IPS DF 19.7 (cell line): ENCODE measurements around the gene CCN6.
"Not testable (repeated sequence)": the region's sequence is repeated elsewhere in the genome, so short reads cannot be mapped to it uniquely, and the experiment has no call there.

Source experiments
- DNase-seq: peaks from one replicate; pipeline ENCODE4 v3.0.0-alpha.2; 2013; ENCODE audit warnings: low read depth, low spot score

CCN6 gene

DNA sequence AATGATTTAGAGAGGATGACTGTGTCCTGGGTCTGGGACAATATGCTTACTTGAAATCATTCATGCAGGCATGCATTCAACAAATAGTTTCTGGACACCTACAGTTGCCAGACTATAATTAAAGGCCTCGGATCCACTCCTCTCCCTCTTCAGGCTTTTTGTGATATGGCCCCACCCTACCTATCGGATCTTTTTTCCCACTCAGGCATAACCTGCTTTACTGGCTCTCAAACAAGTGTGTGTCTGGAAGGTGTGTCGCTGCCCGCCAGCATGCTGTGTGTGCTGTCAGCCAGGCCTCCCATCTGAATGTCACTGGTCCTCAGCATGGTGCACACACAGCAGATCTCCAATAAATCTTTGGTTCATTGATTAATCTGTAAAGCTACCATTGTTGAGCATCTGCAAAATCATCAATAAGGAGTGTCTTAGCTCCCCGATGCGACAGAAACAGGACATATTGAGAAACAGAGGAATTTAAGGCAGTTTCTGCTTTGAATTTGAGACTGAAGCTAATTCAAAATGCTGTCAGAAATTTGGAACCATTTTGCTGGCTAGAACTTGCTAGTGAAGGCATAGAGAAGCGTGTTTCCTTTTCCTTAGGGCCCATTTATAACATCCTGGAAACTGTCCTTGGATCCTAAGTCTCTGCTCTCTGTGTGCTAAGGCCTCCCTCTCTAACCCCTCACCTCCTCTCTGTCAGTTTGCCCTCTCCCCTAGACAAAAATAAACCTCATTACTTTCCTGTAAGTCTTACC is 23.5 kb upstream of the CCN6 start:
- DNase-seq = no peak

DNA sequence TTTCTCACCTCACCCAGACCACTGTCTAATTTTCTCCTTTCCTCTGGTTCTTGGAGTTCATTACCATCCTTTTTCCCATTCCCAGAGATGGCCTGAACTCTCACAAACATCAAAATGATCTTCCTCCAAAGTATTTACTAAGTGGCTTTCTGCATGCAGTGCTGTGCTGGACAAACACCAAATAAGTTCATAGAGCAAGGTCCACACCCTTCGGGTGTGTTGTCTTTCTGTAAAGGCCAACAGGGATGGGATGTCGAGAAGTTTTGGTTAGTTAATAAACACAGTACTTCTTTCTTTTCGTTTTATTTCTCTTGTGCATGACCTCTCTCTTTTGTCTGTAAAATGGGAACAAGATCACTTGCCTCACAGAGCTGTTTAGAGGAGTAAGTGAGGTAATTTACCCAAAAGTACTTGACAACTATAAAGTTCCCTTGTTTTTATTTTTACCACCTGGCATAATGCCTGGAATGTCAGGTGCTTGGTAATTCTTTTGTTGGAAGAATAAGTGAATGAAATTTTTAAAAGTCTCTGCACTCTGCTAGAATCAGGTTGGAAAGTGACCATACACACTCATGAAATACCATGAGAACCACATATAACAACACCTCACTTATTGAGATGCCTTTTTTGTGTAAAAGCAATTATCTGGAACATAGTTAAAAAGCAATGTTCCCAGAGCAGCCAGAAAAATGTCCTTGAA is 22.8 kb upstream of the CCN6 start:
- no peak for DNase-seq

DNA sequence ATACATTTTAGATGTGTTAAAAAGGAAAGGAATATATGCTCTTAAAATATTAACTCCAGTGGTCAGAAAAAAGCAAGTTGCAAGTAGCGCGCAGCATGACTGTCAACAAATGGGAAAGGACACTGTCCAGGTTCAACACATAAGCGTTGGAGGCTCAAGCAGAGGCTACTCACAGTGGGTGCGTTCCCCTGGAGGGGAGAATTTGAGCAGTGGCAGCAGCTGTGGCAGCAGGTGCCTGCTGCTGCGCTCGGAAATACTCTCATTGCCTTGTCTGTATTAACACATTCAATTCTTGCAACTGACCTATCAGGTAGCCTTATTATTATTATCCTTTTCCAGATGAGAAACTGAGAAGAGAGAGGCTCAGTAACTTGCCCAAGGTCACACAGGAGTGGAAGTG is 21.9 kb upstream of the CCN6 start:
- DNase-seq = no peak

DNA sequence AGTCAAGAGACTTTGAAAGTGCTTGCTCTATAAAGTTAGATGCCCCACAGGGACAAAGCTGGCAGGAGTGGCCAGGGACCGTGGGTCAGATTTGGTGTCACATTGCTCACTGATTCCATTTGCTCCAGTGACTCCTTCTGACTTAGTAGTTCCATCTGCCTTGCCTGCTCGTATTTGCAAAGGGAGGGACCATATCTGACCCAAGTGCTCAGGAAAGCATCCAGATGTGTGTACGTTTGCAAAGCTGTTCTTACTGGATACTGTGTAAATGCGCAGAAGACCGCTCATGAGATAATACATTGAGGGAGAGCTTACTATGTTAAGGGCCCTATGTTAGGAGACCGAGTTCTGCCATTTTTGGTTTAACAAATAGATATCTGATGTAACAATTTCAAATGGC is 21.2 kb upstream of the CCN6 start:
- DNase-seq = no peak

DNA sequence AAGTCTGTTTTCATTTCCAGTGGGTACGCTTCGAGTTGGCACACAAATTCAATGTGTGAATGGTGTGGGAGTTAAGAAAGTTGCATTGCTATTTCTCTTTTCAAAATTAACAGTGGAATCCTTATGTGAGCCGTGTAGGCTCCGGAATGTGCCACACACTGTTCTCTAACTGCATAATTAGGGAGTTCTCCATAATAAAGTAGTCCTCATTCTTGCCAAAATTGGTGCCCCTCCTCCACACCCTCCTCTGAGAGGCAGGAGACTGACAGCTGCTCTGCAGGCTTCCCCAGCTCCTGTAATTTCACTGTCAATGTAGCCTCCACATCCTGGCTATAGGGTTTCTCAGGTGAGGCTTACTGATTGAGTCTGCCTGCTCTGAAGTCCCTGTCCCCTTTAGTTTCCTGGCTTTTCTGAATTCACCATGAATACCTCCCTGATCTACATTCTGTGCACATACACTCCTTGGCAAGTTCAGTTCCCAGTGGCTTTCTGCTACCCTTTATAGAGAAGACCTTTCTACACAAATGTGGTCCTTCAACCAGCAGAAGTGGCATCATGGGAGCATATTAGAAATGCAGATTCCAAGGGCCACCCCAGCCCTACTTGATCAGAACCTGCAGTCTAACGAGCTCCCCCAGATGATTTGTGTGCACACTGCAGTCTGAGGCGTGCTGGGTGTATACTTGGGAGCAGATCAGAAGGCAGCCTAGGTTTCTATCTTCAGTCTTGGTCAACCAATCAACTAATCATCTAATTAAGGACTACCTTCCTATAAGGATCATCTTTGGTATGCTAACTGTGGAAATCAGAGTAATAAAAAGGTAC is 19.9 kb upstream of the CCN6 start:
- no peak for DNase-seq

DNA sequence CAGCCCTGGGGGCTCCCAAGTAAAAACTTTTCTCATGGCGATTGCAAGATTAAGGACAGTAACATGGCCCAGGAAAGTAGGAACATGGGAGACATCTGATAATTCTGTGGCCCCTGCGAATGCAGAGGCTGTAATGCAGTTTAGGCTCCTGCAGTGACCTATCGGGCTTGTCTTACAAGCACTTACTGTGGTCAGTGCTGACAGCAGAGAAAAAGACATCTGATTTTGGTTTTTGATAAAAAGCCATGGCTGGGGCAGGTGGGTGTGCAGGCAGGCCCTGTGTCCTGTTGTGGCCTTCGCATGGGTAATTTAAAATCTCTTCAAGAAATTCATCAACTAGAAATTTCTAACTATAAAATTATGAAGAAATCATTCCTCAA is 19.3 kb upstream of the CCN6 start:
- no peak for DNase-seq

DNA sequence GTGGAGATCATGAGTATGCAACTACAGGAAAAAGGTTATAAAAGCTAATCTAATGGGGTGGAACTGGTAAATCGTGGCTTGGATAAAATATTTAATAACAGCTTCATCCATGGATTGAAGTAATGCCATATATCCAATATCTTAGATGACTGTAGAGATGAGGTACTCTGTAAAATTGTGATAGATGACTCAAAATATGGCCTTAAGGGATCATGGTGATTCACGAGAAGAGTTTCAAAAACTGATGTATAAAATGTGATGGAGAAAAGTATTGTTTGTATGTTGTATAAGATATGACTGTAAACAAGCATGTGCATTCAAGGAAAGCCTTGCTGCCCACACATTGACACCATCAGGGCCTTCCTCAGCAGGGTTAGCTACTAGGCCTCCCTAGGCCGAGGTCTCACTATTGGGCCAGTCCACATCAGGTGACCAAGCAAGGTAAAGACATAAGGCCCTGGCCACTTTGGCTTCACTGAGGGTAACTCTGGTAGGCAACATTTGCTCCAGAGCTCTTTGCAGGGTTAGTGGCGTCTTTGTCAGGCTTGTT is 17.7 kb upstream of the CCN6 start:
- DNase-seq = no peak

DNA sequence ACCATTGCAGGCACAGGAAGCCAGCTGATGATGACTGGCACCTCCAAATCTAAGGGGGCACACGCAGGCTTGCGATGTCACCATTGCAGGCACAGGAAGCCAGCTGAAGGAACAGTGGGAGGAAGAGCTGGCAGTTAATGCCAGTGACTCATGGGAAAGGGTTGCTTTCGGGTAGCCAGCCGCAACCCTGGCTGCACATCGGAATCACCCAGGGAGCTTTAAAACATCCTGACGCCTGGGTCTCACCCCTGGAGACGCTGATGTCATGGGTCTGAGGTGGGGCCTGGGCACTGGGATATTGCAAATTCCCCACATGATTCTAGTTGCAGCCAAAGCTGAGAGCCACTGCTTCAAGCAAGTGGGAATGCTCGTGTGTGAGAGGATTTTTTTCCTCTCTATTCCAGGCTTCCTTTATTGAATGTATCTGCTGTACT is 16.1 kb upstream of the CCN6 start:
- DNase-seq = no peak

DNA sequence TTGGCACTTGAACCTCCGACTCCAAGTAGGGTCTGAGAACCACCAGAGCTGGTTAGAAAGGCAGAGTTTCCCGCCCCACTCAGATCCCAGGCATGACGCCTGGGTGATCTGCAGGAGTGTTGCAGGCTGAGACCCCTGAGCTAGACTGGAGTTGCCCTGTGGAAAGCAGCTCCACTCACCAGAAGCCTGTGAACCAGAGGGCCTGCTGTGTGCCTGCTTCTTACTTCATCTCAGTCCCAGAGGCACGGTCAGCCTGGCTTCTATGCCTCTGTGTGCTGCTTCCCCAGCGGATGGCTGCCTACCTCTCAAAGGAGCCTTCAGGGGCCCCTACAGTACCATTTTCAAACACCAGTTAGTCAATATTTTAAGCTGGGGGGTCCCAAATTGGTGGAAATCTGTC is 15.6 kb upstream of the CCN6 start:
- DNase-seq = no peak

DNA sequence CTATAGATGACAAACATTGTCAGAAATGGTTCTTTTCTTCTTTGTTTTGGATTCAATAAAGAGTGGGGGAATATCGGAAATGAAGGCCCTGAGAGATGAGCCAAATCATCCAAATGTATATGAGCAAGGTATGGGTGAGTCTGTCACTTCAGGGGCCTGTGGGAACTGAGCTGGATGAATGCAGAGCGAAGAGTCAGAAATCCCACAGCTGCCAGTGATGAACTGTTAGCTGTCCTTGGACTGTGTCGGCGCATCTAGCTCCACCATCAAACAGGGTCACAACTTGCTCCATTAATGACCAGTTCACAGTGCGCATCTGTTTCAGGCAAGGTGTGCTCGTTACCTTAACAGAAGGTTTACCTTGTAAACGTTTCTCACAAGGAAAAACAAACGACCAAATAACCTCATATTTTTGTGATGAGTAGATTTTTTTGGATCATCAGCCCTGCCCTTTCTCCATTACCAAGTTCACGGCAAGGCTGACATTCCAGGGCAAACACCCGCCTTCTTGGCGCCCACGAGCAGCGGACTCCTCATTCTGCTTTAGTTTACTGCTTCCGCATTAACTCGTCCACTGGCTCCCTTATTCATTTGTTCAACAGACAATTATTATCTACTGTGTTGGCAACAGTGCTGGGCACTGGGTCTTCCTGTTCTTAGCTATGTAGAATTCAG is 15.0 kb upstream of the CCN6 start:
- DNase-seq = no peak

DNA sequence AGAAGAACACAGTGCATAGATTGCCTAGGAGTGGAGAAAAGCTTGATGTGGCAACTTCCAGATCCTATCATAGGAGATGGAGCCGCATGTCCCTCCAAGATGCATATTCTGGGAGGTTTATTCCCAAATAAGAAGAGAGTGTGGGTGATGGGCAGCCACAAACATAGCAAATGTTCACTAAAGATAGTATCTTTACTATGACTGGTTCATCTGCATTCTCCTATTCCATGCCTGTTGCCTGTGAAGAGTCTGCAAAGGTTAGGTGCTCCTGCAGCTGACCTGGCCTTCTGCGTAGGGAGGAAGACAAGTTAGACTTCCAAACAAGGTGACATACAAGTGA is 14.5 kb upstream of the CCN6 start:
- DNase-seq = no peak

DNA sequence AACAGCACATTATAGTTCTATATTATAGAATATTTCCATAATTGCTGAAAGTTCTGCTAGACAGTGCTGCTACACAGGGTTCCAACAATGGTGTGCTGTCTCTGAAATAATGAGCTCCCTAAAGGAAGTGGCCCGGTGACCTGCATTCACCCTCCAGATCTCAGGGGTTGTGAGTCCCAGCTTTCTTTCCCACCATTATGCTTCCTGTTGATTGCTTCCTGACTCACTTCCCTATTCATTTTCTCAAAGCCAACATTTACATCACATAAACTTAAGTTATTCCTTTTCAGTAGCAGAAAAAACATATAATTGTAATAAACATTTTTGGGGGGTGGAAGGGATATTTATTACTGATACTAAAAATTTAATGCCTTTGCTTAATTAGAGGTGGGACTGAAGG is 12.9 kb upstream of the CCN6 start:
- DNase-seq = no peak

DNA sequence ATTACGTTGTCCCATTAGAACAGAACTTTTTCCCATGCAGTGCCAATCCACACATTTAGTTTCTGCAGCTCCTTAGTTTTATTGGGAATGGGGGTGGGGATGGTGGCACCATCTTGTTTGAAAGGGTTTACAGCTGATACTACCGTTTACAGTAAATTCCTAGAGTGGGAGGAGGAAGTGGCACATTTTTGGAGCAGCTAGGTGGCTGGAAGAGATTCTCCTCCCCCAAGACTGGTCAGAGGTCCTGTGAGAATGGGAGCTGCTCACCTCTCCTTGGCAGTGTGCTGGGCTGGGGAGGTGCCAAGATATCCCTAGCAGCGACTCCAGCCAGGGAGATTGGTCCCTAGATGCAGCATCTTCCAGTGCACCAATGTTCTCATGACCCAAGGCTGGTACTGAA is 12.4 kb upstream of the CCN6 start:
- no peak for DNase-seq

DNA sequence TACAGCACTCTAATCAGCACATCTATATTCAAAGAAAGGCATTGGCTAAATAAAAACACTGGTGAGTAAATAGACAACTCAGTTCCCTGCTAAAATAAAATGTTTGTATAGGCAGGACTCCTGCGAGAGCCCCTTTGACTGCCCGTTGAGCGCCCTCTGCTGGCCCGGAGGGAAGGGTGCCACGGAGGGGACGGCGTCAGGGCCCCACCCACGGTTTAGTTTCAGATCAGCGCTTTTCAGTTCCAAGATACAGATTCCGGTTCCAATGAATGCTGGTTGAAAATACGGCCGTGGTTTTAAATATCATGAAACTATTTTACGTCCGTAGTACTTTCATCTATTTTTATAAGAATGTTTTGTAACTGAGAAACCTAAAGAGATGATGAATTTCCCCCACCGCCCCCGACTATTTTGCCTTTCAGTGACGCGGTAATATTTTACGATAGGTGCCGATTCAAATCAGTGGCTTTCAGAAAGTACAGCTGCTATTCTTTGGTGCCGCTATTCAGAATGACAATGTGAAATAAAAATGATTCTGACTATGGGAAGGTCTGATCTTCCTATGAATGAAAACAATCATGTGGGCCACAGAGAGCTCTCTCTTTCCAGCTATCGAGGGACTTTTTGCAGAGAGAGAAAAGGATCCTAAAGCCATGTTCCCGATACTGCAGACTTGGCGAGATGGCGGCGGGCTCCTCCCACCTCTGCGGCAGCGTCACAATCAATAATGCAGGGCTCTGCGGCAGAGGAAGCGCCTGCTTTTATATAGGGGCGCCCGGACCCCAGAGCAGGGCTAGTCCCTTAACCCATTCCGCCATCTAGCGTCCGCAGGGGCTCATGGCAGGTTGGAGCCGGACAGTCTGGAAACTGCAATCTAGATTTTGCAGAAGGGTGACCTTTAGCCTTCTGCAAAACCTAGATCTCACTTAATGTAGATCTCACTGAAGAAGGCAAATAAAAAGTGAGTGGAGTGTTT is 10.6 kb upstream of the CCN6 start:
- DNase-seq = peak; percentile 74

DNA sequence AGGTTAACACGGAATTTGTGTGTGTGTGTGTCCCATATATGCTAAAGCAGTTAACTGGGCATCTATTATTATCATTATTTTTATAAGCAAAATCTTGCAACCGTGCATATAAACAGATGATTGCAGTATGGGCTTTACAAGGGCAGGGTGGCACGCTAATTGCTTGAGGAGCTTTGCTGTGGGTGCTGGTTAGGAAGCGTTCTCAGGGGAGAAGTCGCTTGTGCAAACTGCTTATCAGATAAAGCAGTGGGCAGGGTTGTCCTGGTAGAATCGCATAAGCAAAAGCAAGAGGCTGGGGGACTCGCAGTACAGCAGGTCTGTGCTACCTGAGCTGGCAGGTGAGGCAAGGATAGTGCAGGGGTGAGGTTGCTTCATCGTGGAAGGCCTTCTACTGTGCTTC is 9.7 kb upstream of the CCN6 start:
- no peak for DNase-seq

DNA sequence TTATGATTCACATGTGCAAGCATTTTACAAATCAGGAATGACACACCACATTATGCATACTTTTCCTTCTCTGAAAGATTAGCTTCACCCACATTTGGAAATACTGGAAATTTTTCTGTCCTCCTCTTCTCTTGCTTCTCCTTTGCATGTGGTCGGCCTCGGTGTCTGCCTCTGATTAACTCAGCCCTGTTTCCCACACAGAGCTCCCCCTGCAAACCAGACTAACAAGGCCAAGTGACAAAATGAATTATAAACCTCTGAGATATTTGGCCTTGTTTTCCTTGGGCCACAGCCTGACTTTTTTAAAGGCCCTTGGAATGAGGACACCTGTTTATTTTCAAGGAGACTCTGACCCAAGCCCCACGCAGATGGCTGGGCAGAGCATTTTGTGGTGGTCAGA is 9.0 kb upstream of the CCN6 start:
- no peak for DNase-seq

DNA sequence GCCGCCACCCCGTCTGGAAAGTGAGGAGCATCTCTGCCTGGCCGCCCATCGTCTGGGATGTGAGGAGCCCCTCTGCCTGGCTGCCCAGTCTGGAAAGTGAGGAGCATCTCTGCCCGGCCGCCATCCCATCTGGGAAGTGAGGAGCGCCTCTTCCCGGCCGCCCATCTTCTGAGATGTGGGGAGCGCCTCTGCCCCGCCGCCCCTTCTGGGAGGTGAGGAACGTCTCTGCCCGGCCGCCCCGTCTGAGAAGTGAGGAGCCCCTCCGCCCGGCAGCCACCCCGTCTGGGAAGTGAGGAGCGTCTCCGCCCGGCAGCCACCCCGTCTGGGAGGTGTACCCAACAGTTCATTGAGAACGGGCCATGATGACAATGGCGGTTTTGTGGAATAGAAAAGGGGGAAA is 6.4 kb upstream of the CCN6 start:
- not testable (repeated sequence) for DNase-seq

DNA sequence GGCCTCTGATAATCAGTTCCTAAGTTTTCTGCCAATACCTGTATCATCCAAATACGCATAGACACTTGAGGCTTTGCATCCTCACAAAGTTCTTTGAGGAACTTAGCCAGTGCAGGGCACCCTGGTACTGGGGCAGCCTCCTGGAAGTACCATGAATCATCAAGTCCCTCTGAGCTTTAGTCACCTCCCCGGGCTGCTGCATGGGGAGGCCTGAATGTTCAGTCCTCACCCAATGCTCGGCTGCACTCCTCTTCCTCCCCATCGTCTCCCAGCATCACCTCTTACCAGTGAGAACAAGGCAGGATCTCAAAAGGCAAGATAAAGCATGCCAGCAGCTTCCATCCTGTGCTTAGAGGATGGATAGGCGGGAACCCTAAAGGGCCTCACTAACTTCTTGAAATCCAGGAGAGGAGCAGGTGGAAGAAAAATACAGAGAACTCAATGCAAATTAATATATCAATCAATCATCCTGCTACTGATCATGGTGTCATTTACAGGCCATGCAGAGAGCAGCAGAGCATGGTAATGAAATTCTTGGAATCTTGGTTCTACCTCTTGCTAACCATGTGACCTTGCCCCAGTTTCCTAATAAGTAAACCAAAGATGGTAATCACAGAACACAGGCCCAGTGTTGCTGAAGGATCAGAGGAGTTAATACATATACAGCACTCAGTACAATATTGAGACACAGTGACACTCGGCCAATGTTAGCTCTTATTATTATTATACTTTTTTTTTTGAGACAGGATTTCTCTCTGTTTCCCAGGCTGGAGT is 4.7 kb upstream of the CCN6 start:
- no peak for DNase-seq

DNA sequence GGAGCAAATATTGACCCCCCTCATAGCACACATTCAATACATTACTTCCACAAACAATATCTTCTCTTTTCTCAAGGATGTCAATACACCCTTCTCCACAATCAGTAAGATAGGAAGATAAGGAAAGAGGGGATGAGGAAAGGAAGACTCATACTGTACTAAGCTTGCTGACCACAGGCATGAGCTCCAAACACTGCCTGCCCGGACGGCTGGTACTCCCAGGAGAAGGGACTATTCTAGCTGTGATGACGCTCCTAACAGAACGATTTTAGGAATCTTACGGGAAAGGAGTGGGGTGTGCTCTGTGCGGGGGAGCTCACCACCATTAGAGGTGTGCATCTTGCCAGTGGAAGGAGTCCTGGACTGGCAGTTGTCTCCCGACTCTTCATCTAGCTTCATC is 3.9 kb upstream of the CCN6 start:
- no peak for DNase-seq

DNA sequence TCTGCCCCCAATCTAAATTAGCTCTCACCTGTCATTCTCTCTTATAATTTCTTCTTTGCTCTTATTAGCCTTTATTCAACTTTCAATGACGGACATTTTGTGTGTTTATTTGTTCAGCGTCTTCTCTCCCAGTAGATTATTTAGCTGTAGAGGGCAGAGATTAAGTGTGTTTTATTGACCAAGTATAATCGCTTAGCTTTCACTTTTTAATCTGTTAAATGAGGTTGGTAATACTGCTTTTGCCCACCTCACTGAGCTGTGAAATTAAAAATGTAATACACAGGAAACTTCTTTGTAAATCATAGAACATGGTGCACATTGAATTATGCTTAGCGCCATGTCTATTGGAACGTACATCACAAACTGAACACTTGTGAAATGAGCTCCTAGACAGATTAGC is 3.5 kb upstream of the CCN6 start:
- no peak for DNase-seq
